HG03025 (cell line): ENCODE data around the gene CNN2.
"Not testable (repeated sequence)": the region's sequence is repeated elsewhere in the genome, so short reads cannot be mapped to it uniquely, and the experiment has no call there.

ENCODE experiments used
- ATAC-seq: cut with Tn5 transposase; IDR thresholded peaks from one replicate; pipeline ENCODE4 v1.9.1; 2021; ENCODE audit warnings: mild to moderate bottlenecking, moderate library complexity; ENCODE audit not compliant: unreplicated experiment, low FRiP score

The CNN2 gene

GRCh38 chr19:1025080-1025479 lies 1.3 kb upstream of the CNN2 start:
- not testable (repeated sequence) for ATAC-seq

GRCh38 chr19:1026783-1027649 lies 608 bp downstream of the CNN2 start:
- ATAC-seq = no peak

- no peak for ATAC-seq
Measured at GRCh38 chr19:1027650-1028061, 1.2 kb downstream of the CNN2 start.

GRCh38 chr19:1028062-1028926 lies 1.9 kb downstream of the CNN2 start:
- ATAC-seq = no peak

GRCh38 chr19:1032264-1032867 lies 6.0 kb downstream of the CNN2 start:
- no peak for ATAC-seq

GRCh38 chr19:1035998-1036621 lies 9.7 kb downstream of the CNN2 start:
- no peak for ATAC-seq

- no peak for ATAC-seq
Measured at GRCh38 chr19:1037621-1038064, 11.2 kb downstream of the CNN2 start.

GRCh38 chr19:1038978-1039645 lies 12.7 kb downstream of the CNN2 start:
- no peak for ATAC-seq

GRCh38 chr19:1039646-1040475 lies 13.5 kb downstream of the CNN2 start, which contains the start of gene ABCA7:
Gene ABCA7, plus strand, starts transcription at chr19:1040107. Its CDS starts 1,255 bp downstream, at chr19:1041362.
- peak; percentile 61 for ATAC-seq

- peak; percentile 33 for ATAC-seq
Measured at GRCh38 chr19:1040476-1041271, 14.3 kb downstream of the CNN2 start.

GRCh38 chr19:1041272-1041834 lies 14.9 kb downstream of the CNN2 start:
- no peak for ATAC-seq

- ATAC-seq = no peak
Measured at GRCh38 chr19:1041835-1042685, 15.7 kb downstream of the CNN2 start.

GRCh38 chr19:1042689-1043511 lies 16.5 kb downstream of the CNN2 start:
- no peak for ATAC-seq

GRCh38 chr19:1045247-1045603 lies 18.8 kb downstream of the CNN2 start:
- no peak for ATAC-seq

- no peak for ATAC-seq
Measured at GRCh38 chr19:1046117-1046626, 19.8 kb downstream of the CNN2 start.
